A673 (cell line): ENCODE measurements around the gene OXSR1. TPM values are rescaled to one million over a fixed set of nuclear protein-coding genes. Genes with fewer than 3 reads are reported as not detected.

Source experiments
- BruUV-seq: library from RNA; stranded (reverse); fragments of 400-500 nt; replicated peaks from 2 replicates; lab custom pipeline; 2021; lab: Mats Ljungman, UMichigan
- CTCF ChIA-PET: fragments of 300-600 bp; sonication (Branson Sonifier 250); formaldehyde crosslinking; loops from one replicate; lab custom pipeline; 2022; ENCODE audit warnings: antibody characterized with exemption; lab: Charles Lee
- POLR2A ChIA-PET: fragments of 300-600 bp; sonication (Branson Sonifier 250); formaldehyde crosslinking; loops from one replicate; lab custom pipeline; 2022; ENCODE audit warnings: antibody characterized with exemption; ENCODE audit not compliant: low non-redundant PET; lab: Charles Lee
- DNase-seq: peaks from one replicate; pipeline ENCODE4 v3.0.0-alpha.2; 2015; ENCODE audit warnings: low spot score
- H3K27ac ChIP-seq: fragments of 200-600 bp; sonication (generic); 2 replicates; pipeline ENCODE4 v1.5.1; 2016; ENCODE audit warnings: mixed run types, low read depth, mild to moderate bottlenecking, mixed read lengths, antibody characterized with exemption, low read length; ENCODE audit not compliant: poor library complexity, severe bottlenecking
- H3K27me3 ChIP-seq: fragments of 200-600 bp; sonication (generic); replicated peaks from 2 replicates; pipeline ENCODE4 v1.6.1; 2017; ENCODE audit warnings: mixed run types, low read depth, mild to moderate bottlenecking, mixed read lengths, antibody characterized with exemption, low read length; ENCODE audit not compliant: insufficient read depth, poor library complexity
- H3K36me3 ChIP-seq: fragments of 200-600 bp; sonication (generic); 2 replicates; pipeline ENCODE4 v1.6.1; 2016; ENCODE audit warnings: mixed run types, mild to moderate bottlenecking, mixed read lengths, antibody characterized with exemption, low read length; ENCODE audit not compliant: insufficient read depth, poor library complexity, severe bottlenecking
- H3K4me1 ChIP-seq: fragments of 200-600 bp; sonication (generic); 2 replicates; pipeline ENCODE4 v1.6.1; 2017; ENCODE audit warnings: mixed run types, mild to moderate bottlenecking, mixed read lengths, antibody characterized with exemption, low read length; ENCODE audit not compliant: insufficient read depth, poor library complexity, severe bottlenecking
- H3K4me3 ChIP-seq: fragments of 200-600 bp; sonication (generic); 2 replicates; pipeline ENCODE4 v1.5.1; 2016; ENCODE audit warnings: low read depth, mixed run types, mild to moderate bottlenecking, mixed read lengths, low read length; ENCODE audit not compliant: poor library complexity, severe bottlenecking
- H3K9me3 ChIP-seq: fragments of 200-600 bp; sonication (generic); 2 replicates; pipeline ENCODE4 v1.6.1; 2016; ENCODE audit warnings: mixed run types, low read depth, mild to moderate bottlenecking, mixed read lengths, antibody characterized with exemption, low read length; ENCODE audit not compliant: poor library complexity, severe bottlenecking
- EZH2 ChIP-seq: fragments of 200-600 bp; sonication (generic); IDR thresholded peaks from 2 replicates; pipeline ENCODE4 v1.6.1; 2017; ENCODE audit warnings: borderline replicate concordance, low read depth, mild to moderate bottlenecking, mixed read lengths, antibody characterized with exemption, low read length; ENCODE audit not compliant: poor library complexity, severe bottlenecking
- intact Hi-C: fragments of 100-400 bp; cut with micrococcal nuclease; formaldehyde crosslinking; loops from one replicate; pipeline ENCODE4 v1.10.0; 2022; ENCODE audit not compliant: unreplicated experiment
- total RNA-seq: library from RNA; stranded (reverse); gene quantifications from 2 replicates; pipeline ENCODE4 v1.2.3, GENCODE V29; 2021
- TF ChIP-seq, protein P1 (sequence below): fragments of 300-800, 200-600 bp; sonication (generic); conservative IDR thresholded peaks from 2 replicates; pipeline ENCODE4 v1.5.1; 2017; ENCODE audit warnings: low read depth, mild to moderate bottlenecking, antibody characterized with exemption, low read length, moderate library complexity, mixed read lengths

The OXSR1 gene
- total RNA-seq, 1 experiment from 2014 or later = 30.9 TPM

DNA sequence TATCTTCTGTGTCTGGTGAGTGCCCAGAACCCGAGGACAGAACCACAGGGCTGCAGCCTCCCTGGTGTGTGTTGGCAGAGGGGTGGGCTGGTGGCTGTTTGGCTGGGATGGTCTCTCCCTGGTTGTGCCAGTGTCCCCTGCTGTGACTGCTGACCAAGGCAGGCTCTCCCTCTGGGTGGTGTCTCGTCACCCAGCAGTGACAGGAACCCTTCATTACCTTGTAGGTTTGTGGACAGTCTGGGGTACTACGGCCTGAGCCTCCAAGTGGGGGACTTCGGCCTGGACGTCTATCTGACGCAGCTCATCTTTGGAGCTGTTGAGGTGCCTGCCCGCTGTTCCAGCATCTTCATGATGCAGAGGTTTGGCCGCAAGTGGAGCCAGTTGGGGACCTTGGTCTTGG, 110.3 kb downstream of the OXSR1 start:
- Histone ChIP-seq H3K27me3 (no peaks in the 10 kb centered on the region), H3K4me1 (no peaks in the 10 kb centered on the region), H3K4me3 (no peak overlapping the region), H3K36me3 (no peaks in the 10 kb centered on the region), H3K27ac (no peak overlapping the region), H3K9me3 (no peaks in the 10 kb centered on the region)
- POLR2A ChIA-PET = no interaction called here
- DNase-seq = no peak
- CTCF ChIA-PET = no interaction called here
- BruUV-seq = no TSS peak
- TF ChIP-seq, protein P1, sequence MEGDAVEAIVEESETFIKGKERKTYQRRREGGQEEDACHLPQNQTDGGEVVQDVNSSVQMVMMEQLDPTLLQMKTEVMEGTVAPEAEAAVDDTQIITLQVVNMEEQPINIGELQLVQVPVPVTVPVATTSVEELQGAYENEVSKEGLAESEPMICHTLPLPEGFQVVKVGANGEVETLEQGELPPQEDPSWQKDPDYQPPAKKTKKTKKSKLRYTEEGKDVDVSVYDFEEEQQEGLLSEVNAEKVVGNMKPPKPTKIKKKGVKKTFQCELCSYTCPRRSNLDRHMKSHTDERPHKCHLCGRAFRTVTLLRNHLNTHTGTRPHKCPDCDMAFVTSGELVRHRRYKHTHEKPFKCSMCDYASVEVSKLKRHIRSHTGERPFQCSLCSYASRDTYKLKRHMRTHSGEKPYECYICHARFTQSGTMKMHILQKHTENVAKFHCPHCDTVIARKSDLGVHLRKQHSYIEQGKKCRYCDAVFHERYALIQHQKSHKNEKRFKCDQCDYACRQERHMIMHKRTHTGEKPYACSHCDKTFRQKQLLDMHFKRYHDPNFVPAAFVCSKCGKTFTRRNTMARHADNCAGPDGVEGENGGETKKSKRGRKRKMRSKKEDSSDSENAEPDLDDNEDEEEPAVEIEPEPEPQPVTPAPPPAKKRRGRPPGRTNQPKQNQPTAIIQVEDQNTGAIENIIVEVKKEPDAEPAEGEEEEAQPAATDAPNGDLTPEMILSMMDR = no peak
- TF ChIP-seq EZH2 = no peak
- intact Hi-C loops = no loop called here

DNA sequence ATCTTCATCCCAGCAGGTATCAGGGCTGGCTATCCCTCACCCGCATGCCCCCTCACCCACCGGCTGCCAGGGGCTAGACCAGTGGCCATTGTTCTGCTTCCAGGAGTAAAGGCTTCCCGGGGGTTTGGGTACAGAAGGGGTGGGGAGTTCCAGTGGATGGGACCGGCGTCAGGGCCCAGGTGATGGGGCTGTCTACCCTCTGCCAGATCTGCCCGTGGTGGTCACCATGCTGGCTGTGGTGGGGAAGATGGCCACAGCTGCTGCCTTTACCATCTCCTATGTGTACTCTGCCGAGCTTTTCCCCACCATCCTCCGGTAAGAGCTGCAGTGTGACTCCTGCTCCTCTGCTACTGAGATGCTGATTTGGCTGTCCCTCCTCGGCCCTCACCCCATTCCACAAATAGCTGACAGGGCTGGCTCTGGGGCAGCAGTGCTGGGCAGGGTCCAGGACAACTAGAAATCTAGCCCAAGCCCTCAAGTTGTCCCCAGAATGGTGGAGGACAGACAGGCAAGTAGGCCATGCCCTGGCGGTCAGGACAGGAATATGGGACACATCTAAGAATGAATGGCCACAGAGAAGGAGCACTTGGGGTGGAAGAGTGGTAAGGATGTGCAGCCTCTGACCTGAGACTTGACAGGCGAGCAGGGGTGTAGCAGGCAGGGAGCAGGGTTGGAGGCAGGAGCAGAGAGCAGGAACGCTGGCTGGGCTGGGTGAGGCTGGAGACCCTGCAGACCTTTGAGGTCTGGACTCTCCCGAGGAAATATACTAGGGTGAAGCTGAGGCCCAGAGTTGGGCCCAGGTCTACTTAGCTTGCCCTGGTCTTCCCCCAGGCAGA, 111.0 kb downstream of the OXSR1 start:
- intact Hi-C loops = no loop called here
- H3K4me3 ChIP-seq = no peak overlapping the region
- no peaks in the 10 kb centered on the region for H3K9me3 ChIP-seq
- no peak for DNase-seq
- TF ChIP-seq EZH2 = no peak
- TF ChIP-seq, protein P1 = no peak
- no peak overlapping the region for H3K27ac ChIP-seq
- H3K36me3 ChIP-seq = no peaks in the 10 kb centered on the region
- CTCF ChIA-PET = no interaction called here
- no peaks in the 10 kb centered on the region for H3K27me3 ChIP-seq
- no TSS peak for BruUV-seq
- POLR2A ChIA-PET = no interaction called here
- no peaks in the 10 kb centered on the region for H3K4me1 ChIP-seq

DNA sequence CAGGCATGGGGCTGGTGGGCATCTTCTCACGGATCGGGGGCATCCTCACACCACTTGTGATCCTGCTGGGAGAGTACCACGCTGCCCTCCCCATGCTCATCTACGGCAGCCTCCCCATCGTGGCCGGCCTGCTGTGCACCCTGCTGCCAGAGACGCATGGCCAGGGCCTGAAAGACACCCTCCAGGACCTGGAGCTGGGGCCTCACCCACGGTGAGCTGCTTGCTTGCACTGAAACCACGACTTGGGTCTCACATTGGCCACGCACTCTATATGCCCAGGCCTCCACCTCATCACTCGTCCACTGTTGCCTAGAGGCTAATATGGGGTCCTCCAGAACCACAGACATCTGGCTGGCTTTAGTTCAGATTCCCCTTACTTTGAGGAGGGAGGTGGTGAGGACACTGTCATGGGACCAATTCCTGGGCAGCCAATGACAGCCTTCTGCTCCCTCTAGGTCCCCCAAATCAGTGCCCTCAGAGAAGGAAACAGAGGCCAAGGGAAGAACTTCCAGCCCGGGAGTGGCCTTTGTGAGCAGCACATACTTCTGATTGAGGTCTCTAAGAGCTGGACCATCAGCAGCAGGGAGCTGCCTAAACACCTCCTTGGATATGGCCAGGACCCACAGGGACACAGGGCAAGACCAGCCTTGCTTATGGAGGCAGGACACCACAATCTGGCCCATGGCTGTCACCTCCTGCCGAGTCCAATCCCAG, 111.7 kb downstream of the OXSR1 start:
- Histone ChIP-seq H3K27me3 (no peaks in the 10 kb centered on the region), H3K4me1 (no peaks in the 10 kb centered on the region), H3K27ac (no peak overlapping the region), H3K36me3 (no peaks in the 10 kb centered on the region), H3K9me3 (no peaks in the 10 kb centered on the region), H3K4me3 (no peak overlapping the region)
- TF ChIP-seq EZH2 = no peak
- TF ChIP-seq, protein P1 = no peak
- ChIA-PET CTCF (no interaction called here), POLR2A (no interaction called here)
- intact Hi-C loops = no loop called here
- no peak for DNase-seq
- no TSS peak for BruUV-seq
